GM13976 (cell line): ENCODE results near the gene ZNF469.

Experiments
- DNase-seq: peaks from one replicate; pipeline ENCODE4 v3.0.0; 2012; ENCODE audit warnings: low spot score
- in situ Hi-C: fragments of 300-500 bp; cut with MboI; formaldehyde crosslinking; loops from one replicate; pipeline ENCODE4 v1.12.0; 2022; ENCODE audit warnings: low sequenced_read_pairs, mixed read lengths, inconsistent platforms; ENCODE audit not compliant: unreplicated experiment
- TF ChIP-seq, protein P1 (sequence below): IDR thresholded peaks from 2 replicates; pipeline ENCODE4 v1.5.1; 2012; ENCODE audit warnings: borderline replicate concordance, mild to moderate bottlenecking; ENCODE audit not compliant: insufficient read depth; ENCODE audit errors: extremely low read depth, missing control alignments, control extremely low read depth

The ZNF469 gene

DNA sequence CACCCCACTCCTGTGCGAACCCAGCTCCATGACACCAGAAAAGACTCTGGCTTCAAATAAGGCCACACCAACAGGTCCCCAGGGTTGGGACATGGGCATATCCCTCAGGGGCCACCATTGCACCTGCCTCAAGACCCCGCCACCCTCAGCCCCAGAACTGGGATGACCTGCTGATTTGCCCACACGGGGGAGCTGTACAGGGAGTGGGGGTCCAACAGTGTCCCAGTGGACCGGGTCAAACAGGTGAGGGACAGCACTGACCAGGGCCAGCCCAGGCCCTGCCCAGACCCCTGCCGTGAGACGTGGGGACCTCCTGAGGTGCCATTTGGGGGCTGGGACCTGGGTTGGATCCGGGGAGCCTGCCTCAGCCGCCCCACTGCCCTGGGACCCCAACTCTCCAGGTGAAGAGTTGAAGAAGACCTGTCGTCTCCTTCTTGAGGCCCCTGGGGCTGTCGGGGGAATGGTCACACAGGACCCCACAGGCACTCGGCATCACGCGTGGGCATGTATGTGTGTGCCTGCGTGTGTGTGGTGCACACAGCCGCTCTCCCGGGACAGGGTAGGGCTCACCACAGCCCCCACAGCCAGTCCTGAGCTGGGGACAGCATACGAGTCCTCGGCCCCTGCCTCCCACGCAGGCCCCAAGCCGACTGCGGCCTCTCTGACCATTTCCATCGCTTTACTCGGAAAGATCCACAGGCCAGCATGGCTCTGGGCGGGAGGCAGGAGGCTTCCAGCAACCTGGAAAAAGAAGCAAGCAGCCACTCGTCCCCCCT, 34.2 kb upstream of the ZNF469 start:
- DNase-seq = no peak
- in situ Hi-C loops = no loop called here
- TF ChIP-seq, protein P1, sequence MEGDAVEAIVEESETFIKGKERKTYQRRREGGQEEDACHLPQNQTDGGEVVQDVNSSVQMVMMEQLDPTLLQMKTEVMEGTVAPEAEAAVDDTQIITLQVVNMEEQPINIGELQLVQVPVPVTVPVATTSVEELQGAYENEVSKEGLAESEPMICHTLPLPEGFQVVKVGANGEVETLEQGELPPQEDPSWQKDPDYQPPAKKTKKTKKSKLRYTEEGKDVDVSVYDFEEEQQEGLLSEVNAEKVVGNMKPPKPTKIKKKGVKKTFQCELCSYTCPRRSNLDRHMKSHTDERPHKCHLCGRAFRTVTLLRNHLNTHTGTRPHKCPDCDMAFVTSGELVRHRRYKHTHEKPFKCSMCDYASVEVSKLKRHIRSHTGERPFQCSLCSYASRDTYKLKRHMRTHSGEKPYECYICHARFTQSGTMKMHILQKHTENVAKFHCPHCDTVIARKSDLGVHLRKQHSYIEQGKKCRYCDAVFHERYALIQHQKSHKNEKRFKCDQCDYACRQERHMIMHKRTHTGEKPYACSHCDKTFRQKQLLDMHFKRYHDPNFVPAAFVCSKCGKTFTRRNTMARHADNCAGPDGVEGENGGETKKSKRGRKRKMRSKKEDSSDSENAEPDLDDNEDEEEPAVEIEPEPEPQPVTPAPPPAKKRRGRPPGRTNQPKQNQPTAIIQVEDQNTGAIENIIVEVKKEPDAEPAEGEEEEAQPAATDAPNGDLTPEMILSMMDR = no peak

DNA sequence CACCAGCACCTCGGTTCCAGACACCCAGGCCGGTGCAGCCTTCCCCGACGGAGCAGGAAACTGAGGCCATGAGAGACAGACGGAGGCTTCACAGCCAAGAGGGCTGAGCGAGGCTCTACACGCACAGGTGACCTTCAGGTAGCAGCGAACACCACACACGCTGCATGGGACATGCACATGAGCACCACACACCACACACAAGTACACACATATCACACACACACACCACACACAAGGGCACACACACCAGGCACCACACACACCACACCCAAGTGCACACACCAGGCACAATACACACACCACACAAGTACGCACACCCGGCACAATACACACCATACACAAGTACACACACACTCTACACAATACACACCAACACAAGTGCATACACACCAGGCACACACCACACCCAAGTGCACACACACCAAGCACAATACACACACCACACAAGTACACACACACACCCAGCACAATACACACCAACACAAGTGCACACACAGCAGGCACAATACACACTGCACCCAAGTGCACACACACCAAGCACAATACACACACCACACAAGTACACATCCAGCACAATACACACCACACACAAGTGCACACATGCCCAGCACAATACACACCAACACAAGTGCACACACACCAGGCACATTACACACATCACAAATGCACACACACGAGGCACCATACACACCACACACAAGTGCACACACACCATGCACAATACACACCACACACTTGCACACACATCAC, 33.4 kb upstream of the ZNF469 start:
- TF ChIP-seq, protein P1 = no peak
- DNase-seq = no peak
- in situ Hi-C loops = no loop called here

DNA sequence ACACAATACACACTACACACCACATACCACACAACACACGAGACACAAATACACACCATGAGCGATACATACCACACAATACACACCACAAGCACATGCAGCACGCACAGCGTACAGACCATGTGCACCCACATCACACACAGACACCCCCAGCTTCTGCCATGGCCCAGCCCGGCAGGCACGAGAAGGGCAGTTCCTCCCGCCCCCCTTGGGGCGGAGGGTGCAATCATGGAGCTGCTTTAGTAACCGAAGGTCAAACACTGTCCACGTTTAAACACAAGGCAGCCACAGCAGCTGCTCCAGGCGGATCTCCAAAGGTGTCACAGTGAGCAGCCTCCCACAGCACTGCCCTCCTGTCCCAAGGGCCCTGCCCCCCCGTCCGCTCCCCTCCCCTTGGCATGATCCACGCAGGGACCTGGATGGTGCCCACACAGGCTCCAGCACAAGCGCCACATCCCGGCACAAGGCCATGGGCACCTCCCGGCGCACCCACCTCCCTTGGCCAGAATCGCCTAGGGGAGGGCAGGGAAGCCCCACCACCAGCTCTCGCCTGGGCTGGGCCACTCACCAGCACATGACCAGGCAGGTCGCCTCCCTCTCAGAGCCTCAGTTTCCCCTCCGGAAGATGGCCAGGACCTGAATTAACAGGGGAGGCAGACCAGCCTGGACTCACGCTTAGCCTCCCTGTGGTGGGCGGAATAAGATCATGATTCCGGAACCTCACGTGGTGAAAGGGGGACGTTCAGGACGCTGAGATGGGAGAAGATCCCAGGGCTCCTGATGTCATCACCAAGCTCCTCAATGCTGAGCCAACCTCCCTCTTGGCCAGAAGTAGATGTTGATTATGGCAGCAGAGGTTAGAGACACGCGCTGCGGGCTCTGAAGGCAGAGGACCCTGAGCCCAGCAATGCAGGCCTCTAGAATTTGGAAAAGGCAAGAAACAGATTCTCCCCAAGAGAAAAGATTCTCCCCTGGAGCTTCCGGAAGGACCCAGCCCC, 32.6 kb upstream of the ZNF469 start:
- DNase-seq = no peak
- TF ChIP-seq, protein P1 = no peak
- in situ Hi-C loops = no loop called here

DNA sequence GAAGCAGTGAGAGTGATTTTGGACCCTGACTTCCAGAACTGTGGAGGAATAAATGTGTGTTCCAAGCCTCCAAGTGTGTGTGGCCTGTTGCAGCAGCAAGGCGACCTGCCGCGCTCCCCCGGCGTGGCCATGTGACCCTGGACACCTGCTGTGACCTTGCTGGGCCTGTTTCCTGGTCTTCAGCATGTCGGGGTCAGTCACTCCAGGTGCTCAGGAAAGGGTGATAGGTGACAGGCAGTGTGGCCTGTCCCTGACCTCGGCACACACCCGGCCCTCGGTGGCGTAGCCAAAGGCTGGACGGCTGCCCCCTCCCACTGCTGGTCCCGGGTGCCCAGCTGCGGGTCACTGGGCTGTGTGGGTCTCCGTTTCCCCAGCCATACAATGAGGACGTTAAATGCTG, 31.8 kb upstream of the ZNF469 start:
- DNase-seq = no peak
- TF ChIP-seq, protein P1 = no peak
- in situ Hi-C loops = no loop called here

DNA sequence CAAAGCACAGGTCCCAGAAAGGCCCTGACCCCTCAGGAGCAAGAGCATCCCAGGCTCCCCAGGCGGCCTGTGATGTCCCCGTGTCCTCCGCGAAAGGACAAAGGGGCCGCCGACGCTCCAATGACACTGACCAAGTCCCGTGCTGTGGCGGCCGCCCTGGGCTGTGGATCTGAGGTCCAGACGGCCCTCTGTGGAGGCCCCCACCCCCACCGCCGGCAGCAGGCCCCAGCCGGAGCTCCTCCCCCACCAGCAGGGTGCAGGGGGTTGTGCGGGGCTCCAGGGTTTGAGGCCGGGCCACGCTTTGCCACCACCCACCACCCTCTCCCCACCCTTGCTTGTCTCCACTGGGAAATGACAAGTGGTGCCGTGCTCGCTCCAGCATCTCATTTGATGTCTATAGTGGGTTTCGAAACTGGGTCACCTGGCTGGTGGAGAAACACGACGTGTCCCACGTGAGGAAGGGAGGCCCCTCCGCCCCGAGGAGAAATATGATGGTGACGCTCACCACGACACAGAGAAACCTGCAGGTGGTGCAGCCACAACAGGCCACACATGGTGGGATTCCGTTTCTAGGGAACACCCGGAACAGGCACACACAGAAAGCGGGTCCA, 31.2 kb upstream of the ZNF469 start:
- TF ChIP-seq, protein P1 = no peak
- in situ Hi-C loops = no loop called here

More for the DNA sequence above, 31.2 kb upstream of the ZNF469 start:
- DNase-seq = no peak
